GM18502 (cell line): ENCODE measurements around the gene MED8.

Experiments
- ATAC-seq: cut with Tn5 transposase; IDR thresholded peaks from one replicate; pipeline ENCODE4 v1.9.1; 2021; ENCODE audit warnings: mild to moderate bottlenecking; ENCODE audit not compliant: unreplicated experiment, poor library complexity

The MED8 gene, protein sequence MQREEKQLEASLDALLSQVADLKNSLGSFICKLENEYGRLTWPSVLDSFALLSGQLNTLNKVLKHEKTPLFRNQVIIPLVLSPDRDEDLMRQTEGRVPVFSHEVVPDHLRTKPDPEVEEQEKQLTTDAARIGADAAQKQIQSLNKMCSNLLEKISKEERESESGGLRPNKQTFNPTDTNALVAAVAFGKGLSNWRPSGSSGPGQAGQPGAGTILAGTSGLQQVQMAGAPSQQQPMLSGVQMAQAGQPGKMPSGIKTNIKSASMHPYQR

DNA sequence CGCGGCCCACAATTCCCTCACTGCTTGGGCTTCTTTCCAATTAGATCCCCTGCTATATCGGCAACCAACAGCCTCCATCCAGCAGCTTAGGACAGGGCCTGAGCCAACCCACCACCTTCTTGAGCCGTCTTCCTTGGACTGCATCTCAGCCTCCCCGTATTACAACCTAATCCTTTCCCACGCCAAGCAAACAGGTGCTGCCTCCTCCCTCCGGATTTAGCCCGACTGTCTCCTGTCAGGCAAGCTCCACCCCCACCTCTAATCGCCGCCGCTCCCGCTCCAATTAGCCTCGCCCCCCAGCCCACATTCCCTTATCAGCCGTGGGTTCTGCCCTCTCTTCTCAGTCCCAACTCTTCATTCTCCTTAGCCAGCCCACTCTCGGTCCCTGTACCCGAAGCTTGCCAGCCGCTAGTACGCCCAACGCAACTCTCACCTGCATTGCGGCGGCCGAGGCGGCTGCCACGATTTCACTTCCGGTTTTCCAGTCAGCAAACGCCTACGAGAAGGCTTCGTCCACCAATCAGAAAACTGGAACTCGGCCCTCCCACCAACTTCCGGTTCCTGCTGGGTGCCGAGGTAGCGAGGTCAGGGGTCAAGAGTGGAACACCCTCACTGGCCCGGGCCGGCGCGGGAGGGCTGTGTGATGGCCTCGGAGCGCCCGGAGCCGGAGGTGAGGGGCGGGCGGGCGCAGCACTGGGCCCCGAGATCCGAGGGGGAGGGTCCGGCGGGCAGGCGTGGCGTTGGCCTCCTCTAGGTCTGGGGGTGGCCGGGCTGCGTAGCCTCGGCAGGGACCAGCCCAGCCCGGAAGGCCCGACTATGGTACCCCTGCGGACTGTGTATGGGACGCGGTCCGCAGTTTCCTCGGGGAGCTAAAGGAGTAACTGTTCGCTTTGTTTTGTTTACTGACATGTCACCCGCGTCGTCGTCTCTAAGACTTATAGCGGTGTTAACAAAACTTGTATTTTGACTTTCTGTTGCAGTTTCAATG is at the start of gene MED8, which contains the start of gene SZT2:
TSS of gene MED8 (minus strand) at position 475 of the 988 bp plus-strand sequence. CDS start at position 439, 36 bp downstream.
TSS of gene SZT2 (plus strand) at position 574 of the 988 bp plus-strand sequence. CDS start at position 644, 70 bp downstream.
- ATAC-seq: peak; percentile 93

DNA sequence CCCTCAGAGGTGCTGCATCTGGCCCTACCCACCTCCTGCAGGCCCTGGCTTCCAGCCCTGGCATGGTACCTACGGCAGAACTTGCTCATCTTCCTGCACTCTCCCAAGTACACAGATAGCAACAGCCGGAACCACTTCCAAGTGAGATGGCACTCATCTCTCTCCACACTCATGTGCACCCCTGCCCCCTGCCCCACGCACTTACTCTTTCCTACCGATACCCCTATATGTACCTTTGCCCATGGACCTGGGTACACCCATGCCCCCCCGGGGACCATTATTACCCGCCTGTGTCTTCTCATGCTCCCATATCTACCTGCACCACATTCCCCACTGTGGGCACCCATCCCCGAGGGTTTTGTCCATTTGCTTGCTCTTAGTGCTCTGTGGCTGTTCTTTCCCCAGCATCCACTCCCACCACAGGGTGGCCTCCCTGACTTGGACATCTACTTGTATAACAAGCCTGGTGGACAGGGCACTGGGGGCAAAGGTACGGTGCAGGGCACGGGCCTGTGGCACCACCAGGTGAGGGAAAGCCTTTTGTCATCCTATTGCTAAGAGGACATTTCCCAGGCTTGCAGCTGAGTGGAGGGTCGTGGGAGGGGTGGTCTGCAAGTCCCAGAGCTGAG is 49.5 kb upstream of the MED8 start:
- no peak for ATAC-seq

DNA sequence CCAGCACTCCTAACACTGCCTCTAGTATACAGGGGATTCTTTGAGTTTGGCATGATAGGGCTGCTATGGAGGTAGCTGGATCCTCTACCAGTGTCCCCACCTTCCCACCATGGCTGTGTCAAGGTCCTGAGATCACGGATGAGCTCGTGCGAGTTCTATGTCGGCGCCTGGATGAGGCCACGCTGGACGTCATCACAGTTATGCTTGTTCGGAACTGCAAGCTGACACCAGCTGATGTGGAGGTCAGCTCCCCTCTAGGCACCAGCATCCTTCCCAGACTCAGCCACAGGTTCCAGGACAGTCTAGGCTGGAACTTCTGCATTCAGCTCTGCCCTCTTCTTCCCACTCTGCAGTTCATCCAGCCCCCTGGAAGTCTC is 49.0 kb upstream of the MED8 start:
- no peak for ATAC-seq

DNA sequence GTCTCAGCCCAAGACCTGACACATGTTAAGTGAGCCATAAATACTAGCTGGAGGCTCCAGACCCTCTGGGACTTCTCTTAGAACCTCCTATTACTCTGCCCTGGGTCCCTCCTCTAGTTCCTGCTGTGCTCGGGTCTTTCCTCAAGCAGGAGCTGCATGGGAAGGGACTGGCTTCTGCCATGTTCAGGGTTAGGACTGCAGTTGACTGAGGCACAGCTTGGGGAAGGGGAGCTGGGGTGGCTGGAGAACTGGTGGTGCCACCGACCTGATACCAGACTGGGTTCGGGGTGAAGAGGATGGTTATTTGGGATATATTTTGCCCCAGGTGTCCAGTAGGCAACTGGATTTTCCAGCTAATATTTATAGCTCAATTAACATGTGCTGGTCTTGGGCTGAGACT is 48.4 kb upstream of the MED8 start:
- ATAC-seq: no peak

DNA sequence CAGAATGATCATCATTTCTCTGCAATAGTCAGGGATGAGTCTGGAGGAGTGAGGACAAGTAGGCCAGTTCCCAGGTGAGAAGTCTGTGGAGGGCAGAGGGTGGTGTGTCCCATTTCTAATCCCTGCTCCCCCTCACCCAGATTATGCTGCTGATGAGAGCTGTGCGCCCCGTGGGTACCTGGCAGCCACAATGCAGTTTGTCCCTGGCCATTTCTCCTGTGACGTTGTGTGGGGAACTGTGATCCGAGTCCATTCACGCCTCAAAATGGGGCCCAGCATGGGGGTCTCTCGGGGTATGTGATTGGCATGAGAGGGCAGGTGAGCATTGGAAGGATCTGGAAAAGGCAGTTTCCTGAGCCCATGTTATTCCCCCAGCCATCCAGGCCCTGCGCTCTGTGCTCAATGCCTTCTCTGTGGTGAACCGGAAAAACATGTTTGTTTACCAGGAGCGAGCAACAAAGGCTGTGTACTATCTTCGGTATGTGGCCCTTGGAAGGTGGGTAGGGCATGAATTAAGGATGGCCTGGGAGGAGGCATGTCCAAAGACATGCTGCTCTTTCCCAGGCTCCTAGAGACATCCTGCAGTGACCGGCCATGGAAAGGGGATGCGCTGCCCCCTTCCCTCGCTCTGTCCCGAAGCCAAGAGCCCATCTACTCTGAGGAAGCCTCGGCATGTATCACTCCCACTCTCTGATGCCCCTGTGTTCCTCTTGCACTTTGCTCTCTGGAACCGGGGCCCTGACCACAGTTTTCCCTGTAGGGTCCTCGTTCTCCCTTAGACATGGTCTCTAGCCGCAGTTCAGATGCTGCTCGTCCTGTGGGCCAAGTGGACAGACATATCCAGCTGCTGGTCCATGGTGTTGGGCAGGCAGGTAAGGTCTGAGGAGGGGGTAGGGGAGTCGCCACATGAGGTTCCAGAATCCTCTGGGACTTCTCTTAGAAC is 47.7 kb upstream of the MED8 start:
- ATAC-seq: no peak

DNA sequence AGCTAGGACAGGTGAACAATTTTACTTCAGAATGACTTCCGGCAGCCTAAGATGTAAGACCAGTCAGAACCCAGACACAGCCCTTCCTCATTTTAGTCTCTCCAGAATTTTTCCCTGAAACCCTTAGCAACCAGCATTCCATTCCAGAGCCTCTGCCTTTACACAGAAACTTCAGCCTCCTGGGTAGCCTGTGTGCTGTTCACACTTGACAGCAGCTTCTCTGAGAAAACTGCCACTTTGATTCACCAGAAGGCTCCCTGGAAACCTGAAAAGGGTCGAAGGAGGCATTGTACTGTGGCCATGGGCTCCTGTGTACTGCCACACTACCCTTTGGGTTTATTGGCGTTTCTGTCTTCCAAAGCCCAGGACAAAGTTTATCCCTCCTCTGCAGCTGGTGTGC is 46.8 kb upstream of the MED8 start:
- ATAC-seq: no peak

DNA sequence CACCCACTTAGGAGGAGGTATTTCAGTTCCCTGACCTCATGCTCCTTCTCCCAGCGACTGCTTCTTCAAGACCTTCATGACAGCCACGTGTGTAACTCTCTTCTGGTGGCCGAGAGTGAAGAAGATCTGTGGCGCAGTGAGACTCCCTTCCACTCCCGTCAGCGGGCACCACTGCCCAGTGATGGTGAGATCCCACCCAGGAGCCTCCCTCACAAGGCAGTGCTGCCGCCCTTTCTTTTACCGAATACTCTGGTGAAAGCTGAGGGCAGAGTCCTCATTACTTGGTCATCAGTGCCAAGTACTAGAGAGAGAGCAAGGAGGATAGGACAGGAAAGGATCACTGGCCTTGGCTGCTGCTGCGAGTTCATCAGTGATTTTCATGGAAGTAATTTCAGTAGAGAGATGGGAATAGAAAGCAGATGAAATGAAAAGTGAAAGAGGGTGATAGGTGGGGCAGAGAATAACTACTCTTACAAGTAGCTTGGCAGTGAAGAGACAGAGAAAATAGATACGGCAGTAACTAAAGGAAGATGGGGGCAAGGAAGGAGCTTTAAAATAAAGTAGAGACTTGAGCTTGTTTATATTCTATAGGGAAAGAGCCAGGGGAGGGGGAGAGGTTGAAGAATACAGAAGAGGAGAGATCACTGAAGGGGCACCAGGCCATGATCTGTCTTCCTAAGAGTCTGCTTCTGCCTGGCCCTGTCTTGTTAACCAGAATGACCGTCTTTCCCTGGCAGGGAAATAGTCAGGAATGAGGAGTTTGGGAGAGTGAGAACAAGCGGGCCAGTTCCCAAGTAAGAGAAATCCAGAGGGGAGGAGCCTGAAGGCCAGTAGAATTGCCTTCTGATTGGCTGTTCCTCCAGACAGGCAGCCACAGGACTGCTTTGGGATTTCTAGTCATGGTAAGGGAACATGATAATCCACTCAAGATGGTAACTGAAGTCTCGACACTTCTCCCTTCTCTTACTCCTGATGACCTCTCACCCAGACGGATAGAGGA is 45.8 kb upstream of the MED8 start:
- ATAC-seq: no peak

DNA sequence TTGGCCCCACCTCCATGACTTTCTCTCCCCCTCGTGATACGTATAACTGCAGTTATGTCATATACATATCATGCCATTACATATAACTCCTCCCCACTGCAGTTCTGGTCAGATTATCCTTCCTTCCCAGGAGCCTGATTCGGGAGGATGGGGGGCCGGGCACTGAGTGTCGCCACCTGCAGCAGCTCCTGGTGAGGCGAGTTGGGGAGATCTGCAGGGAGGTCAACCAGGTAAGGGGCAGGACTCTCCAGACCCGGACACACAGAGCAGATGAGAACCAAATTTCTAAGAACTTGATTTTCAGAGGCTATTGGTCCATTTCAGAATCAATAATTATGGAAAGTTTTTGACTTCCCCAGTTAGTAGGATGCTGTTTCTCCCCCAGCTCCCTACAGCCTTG is 44.7 kb upstream of the MED8 start:
- no peak for ATAC-seq

DNA sequence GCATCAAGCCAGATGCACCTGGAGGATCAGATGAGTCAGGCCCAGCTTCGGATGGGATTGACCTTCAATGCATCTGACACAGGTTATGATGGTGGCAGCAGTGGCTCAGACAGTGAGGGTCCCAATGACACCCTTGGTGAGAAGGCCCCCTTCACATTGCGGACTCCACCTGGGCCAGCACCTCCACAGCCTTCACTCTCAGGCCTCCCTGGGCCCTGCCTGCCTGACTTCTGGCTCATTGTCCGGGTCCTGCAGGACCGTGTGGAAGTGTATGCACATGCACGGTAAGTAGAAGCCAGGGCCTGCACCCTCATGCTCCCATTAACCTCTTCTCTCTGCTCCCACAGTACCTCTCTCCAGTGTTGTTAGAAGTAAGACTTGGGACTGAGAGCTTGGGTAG is 43.3 kb upstream of the MED8 start:
- ATAC-seq: no peak

DNA sequence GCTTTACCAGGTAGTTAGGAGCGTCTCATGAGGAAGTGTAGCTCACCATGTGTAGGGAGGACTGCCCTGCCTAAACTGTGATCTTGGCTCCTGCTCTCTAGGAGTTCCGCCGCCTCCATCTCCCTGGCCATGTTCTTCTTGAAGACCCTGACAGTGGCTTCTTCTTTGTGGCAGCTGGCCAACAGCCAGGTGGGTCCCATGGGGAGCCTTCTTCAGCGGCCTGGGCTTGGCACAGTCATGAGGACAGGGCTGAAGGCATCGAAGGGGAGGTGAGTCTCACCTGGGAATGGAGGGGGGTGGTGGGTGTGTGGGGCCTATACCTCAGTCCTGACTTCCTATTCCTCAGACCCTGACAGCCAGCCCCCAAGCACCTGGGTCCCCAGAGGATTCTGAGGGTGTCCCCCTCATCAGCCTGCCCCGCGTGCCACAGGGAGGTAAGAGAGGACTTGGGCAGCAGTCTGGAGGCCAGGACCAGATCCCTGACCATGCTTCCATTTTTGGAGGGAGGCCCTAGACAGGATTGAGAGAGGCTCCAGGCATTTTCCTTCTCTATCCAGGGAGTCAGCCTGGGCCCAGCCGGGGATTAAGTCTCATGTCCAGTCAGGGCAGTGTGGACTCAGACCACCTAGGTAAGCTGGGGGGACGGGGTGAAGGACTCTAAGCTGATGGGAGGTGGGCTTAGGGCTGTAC is 42.7 kb upstream of the MED8 start:
- no peak for ATAC-seq

DNA sequence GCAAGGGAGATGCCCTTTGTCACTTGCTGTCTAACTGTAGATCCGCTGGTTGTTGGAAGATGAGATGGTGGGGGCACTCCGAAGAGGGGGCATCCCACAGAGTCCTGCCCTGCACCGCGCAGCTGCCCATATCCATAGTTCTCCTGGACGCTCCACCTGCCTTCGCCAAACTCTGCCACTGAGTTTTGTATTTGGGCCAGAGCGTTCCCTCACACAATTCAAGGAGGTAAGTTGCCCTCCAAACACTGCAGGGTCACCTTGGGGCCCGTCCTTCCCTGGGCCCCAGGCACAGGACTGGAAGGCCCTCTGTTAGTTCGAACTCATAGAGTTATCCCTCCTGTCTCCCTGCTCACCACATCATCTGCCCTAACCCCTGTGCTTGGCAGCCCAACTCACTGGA is 42.1 kb upstream of the MED8 start:
- ATAC-seq: no peak

DNA sequence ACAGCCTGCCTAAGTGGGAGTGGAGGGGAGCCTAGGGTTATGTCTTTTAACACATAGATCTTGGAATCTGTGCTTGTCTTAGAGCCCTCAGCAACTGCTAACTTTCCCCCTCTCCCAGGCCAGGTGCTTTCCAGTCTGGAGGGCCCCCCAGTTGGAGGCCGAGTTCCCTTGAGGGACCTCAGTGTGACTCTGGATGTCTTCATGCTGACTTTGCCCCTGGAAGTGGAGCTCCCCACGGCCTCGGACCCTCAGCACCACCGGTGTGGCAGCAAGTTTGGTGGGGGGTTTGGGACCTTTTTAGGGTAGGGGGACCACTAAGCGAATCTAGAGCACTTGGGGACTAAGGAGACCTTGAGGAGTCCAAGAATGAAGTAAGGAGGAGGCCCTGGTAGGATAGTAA is 41.2 kb upstream of the MED8 start:
- no peak for ATAC-seq

DNA sequence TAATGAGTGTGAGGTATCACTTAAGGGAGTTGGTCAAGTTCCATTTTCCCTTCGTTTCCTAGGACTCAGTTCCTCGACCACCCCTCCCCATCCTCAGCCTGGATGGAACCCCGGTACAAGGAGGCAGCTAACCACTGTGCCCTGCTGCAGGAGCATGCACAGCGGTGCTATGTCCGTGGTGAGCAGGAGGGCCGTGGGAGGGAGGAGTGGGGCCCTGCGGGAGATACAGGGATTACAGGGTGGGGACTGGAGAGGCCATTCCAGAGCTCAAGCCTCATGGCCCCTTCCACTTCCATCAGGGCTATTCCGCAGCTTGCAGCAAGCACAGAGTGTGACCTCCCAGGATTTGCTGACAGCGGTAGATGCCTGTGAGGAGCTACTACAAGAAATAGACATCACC is 38.3 kb upstream of the MED8 start:
- ATAC-seq: no peak

DNA sequence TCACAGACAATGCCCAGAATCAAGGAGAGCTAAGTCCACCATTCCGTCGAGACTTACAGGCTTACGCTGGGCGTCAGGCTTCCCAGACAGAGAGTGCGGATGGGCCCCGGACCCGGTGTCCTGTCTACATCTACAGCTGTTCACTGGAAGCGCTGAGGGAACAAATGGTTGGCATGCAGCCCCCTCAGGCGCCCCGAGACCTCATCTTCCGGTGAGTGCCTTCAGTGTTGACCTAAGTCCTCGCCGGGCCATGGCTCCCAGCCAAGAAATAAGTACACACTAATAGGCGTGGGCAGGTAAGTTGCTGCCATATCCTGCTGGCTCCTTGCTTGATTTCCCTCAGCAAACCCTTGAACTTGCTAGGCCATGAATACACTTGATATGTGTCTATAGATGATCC is 37.9 kb upstream of the MED8 start:
- ATAC-seq: no peak

DNA sequence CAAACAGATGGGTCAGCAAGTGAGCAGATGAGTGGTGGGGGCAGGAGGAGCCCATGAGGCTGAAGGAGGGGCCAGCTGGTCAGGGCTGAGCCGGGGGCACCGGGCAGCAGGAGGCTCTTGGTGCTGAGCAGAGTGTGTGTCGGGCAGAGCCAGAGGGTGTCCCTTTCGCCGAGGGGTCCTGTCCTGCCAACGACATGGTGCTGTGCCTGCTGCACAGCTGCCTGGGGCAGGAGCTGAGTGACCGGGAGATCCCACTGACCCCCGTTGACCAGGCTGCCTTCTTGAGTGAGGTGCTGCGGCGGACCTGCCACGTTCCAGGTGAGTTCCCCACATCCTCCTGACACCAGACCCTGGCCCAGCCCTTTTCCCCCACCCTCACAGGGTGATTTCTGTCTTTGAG is 36.6 kb upstream of the MED8 start:
- ATAC-seq: no peak

DNA sequence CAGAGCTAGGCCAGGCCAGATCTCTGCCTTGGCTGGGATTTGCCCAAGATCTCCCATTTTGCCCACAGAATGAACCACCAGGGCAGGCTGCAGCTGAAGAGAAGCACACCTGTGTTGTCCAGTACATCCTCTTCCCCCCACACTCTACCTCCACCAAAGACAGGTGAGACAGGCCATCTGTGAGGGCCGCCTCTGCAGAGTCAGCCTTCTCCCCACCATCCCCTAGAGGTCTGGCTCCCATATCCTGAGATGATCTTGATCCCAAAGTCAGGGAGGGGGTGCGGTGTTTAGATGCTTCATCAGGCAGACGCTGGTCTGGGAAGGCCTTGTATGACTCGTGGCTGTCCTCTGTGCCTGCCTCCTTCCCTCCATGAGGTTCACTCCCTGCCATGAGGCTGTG is 35.4 kb upstream of the MED8 start:
- no peak for ATAC-seq

DNA sequence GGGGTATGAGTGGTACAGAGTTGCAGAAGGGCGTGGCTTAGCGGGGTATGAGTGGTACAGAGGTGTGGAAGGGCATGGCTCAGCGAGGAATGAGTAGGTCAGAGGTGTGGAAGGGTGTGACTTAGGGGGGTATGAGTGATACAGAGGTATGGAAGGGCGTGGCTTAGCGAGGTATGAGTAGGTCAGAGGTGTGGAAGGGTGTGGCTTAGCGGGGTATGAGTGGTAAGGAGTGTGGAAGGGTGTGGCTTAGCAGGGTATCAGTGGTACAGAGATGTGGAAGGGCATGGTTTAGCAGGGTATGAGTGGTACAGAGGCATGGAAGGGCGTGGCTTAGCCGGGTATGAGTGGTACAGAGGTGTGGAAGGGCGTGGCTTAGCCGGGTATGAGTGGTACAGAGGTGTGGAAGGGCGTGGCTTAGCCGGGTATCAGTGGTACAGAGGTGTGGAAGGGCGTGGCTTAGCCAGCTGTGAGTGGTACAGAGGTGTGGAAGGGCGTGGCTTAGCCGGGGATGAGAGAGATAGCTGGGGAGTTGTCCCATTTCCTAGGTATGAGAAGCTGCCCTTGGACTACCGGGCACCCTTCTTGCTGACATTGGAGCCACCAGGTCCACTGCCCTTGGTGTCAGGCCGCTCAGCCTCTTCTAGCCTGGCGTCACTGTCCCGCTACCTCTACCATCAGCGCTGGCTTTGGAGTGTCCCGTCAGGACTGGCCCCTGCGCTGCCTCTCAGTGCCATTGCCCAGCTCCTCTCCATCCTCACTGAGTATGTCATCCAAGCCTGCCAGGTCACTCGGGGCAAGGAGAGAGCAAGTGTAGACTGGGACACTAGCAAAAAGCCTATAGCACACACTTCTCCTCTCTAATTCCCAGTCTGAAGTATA is 34.3 kb upstream of the MED8 start:
- ATAC-seq: no peak
